ENCODE results near the gene TMEM184A. TPM values are rescaled to one million over a fixed set of nuclear protein-coding genes. Genes with fewer than 3 reads are reported as not detected.
A peak's percentile ranks its signal among the peaks of the same experiment; 100 is the strongest.

Gene TMEM184A
- total RNA-seq, 1 donor from 2014 or later = 9.0 TPM

DNA sequence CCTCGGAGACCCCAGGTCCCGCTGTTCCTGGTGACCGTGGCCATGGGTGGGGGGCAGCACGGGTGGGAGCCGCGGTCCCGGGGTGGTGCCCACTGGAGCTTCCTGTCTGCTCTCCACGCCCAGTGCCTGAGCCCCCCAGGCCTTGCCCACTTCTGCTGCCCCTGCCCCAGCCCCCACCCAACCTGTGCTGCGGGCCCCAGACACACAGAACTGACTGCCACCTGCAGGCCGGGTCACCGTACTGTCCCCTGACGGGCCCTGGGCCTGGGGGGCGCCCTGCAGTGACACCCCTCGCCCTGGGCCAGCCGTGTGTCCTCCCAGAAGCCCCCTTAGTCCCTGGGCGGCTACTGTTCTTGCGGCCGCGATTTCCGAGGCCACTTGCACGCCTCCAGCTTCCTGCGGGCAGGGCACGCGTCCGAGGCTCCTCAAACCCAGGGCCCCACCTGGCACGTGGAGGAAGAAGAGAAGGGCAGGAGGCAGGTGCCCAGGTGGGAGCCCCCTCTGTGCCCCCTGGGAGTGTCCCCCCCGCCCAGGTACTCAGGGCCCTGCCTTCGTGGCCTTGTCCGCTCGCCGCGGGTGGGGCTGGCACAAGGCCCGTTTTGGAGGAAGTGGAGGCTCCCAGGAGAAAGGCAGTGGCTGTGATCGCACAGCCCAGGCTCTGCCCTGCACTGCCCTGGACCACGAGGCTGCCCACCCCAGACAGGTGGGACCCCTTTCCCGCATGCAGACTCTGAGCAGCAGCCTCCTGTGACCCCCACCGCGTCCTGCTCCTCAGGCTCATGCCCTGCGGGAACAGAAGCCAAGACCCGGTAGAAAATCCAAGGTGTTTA lies 10.4 kb downstream of the TMEM184A start:
- H3K4me3 ChIP-seq (ENCODE audit: low read depth, low read length) = no peak overlapping the region
- DNase-seq (ENCODE audit: low read depth) (no peak), FAIRE-seq (no peak)

GRCh38 chr7:1544896-1545416 lies 11.0 kb downstream of the TMEM184A start:
- Histone ChIP-seq H3K4me3 (ENCODE audit: low read depth, low read length) (no peak overlapping the region), H3K36me3 (ENCODE audit: control insufficient read depth, insufficient read depth, low read length) (peaks cover 20% of the 10 kb centered on the region), H3K27me3 (ENCODE audit: control insufficient read depth, insufficient read depth, low read length) (no peaks in the 10 kb centered on the region)
- no peak for FAIRE-seq
- no peak for TF ChIP-seq CTCF (IDR thresholded peaks at IDR 0.05; ENCODE audit: insufficient read depth, low read length, severe bottlenecking)
- DNase-seq (ENCODE audit: low read depth) = no peak

More for the DNA sequence above, 10.4 kb downstream of the TMEM184A start:
- Histone ChIP-seq H3K27me3 (ENCODE audit: control insufficient read depth, insufficient read depth, low read length) (no peaks in the 10 kb centered on the region), H3K36me3 (ENCODE audit: control insufficient read depth, insufficient read depth, low read length) (peaks cover 16% of the 10 kb centered on the region)
- TF ChIP-seq CTCF (IDR thresholded peaks at IDR 0.05; ENCODE audit: insufficient read depth, low read length, severe bottlenecking) = no peak

DNA sequence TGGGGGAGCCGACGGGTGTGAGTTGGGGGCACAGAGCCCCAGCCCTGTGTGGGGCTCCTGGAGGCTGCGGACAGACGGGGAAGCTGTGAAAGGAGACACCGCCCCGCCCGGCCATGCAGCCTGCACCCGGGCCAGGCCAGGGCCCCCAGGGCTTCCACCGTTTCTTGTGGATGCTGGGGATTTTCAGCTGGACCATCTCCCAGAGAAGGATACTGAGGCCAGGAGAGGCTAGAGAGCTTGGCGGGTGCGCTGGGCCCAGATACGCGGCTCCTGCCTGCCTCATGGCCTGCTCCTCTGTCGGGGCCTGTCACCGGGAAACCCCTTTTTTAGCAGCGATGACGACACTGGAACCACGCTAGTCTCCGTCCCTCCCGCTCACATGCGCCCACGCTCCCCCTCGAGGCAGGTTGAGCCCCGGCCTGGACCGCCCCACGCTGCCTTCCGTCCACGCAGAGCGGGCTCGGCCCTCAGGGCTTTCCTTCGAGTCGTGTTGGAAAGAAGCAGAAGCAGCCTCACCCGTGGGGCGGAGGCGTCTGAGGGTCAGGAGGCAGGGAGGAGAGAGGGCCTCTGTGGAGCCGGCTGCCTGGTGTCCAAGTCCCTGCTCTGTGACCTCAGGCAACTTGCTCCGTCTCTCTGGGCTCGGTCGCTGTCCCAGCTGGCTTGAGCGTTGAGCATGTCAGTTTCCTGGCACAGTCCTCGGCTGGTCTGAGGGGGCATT lies 11.7 kb downstream of the TMEM184A start:
- Histone ChIP-seq H3K4me3 (ENCODE audit: low read depth, low read length) (no peak overlapping the region), H3K36me3 (ENCODE audit: control insufficient read depth, insufficient read depth, low read length) (peaks cover 26% of the 10 kb centered on the region), H3K27me3 (ENCODE audit: control insufficient read depth, insufficient read depth, low read length) (no peaks in the 10 kb centered on the region)
- DNase-seq (ENCODE audit: low read depth) (peak; percentile 40), FAIRE-seq (no peak)
- no peak for TF ChIP-seq CTCF (IDR thresholded peaks at IDR 0.05; ENCODE audit: insufficient read depth, low read length, severe bottlenecking)

DNA sequence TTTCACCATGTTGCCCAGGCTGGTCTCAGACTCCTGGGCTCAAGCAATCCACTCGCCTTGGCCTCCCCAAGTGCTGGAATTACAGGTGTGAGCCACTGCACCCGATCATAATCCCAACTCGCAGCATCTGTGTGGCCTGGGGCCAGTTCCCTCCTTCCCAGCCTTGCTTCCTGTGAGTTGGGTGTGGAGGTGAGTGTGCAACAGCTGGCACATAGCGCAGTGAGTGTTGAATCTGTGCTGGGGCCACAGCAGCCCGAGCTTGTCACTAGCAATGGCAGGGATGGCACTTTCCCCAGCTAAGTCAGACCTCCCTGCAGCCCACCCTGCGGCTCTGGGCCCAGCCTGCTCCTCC lies 12.2 kb downstream of the TMEM184A start:
- no peak overlapping the region for H3K4me3 ChIP-seq (ENCODE audit: low read depth, low read length)
- FAIRE-seq = no peak
- peak; percentile 53 for DNase-seq (ENCODE audit: low read depth)
- no peaks in the 10 kb centered on the region for H3K27me3 ChIP-seq (ENCODE audit: control insufficient read depth, insufficient read depth, low read length)
- peaks cover 27% of the 10 kb centered on the region for H3K36me3 ChIP-seq (ENCODE audit: control insufficient read depth, insufficient read depth, low read length)
- TF ChIP-seq CTCF (IDR thresholded peaks at IDR 0.05; ENCODE audit: insufficient read depth, low read length, severe bottlenecking) = no peak

- Histone ChIP-seq H3K27me3 (ENCODE audit: control insufficient read depth, insufficient read depth, low read length) (no peaks in the 10 kb centered on the region), H3K4me3 (ENCODE audit: low read depth, low read length) (no peak overlapping the region), H3K36me3 (ENCODE audit: control insufficient read depth, insufficient read depth, low read length) (peaks cover 30% of the 10 kb centered on the region)
- FAIRE-seq (no peak), DNase-seq (ENCODE audit: low read depth) (no peak)
- TF ChIP-seq CTCF (IDR thresholded peaks at IDR 0.05; ENCODE audit: insufficient read depth, low read length, severe bottlenecking) = no peak
These were observed 12.9 kb downstream of the TMEM184A start for GRCh38 chr7:1542841-1543747.

Data from bronchial epithelial cell (primary cell).